H1 (cell line): ENCODE measurements around the gene GLB1L2. TPM values are rescaled to one million over a fixed set of nuclear protein-coding genes. Genes with fewer than 3 reads are reported as not detected.
A peak's percentile ranks its signal among the peaks of the same experiment; 100 is the strongest.

Source experiments
- CTCF ChIA-PET: fragments of 300-600 bp; sonication (Branson Sonifier 250); formaldehyde crosslinking; loops from one replicate; lab custom pipeline; 2021; ENCODE audit not compliant: partially characterized antibody; lab: Charles Lee
- POLR2A ChIA-PET: fragments of 300-600 bp; sonication (Branson Sonifier 250); formaldehyde crosslinking; loops from one replicate; lab custom pipeline; 2021; ENCODE audit warnings: inconsistent platforms; ENCODE audit not compliant: partially characterized antibody; lab: Charles Lee
- DNase-seq, 2 experiments: peaks; one replicate each; pipeline versions ENCODE4 v3.0.0 to v3.0.0-alpha.2; 2010 to 2022; ENCODE audit warnings: low spot score in 2 of 2, low read depth in 1 of 2, mixed read lengths in 1 of 2
- FAIRE-seq: peaks from 2 replicates; lab custom pipeline; 2011; peaks lifted over from hg19 to GRCh38; lab: Jason Lieb, UNC
- H2AFZ ChIP-seq: 2 replicates; pipeline ENCODE4 v1.8.1; 2012; ENCODE audit warnings: low read length, inconsistent platforms
- H2AK5ac ChIP-seq: 2 replicates; pipeline ENCODE4 v1.6.1; 2013; ENCODE audit warnings: low read depth, low read length
- H2BK120ac ChIP-seq: replicated peaks from 2 replicates; pipeline ENCODE3; 2013; ENCODE audit warnings: low read depth, low read length, inconsistent platforms
- H2BK12ac ChIP-seq: 2 replicates; pipeline ENCODE4 v1.6.1; 2013; ENCODE audit warnings: low read depth, low read length
- H2BK15ac ChIP-seq: 2 replicates; pipeline ENCODE4 v1.6.1; 2013; ENCODE audit warnings: low read length
- H2BK20ac ChIP-seq: 2 replicates; pipeline ENCODE4 v1.6.1; 2013; ENCODE audit warnings: low read length
- H2BK5ac ChIP-seq: 2 replicates; pipeline ENCODE4 v1.6.1; 2013; ENCODE audit warnings: low read depth, low read length
- H3K14ac ChIP-seq: 2 replicates; pipeline ENCODE4 v1.6.1; 2013; ENCODE audit warnings: inconsistent platforms; ENCODE audit not compliant: insufficient read length
- H3K18ac ChIP-seq: 2 replicates; pipeline ENCODE4 v1.6.1; 2013; ENCODE audit warnings: low read length; ENCODE audit errors: extremely low read depth
- H3K23ac ChIP-seq: 2 replicates; pipeline ENCODE4 v1.6.1; 2013; ENCODE audit warnings: inconsistent platforms; ENCODE audit not compliant: insufficient read length
- H3K23me2 ChIP-seq: 2 replicates; pipeline ENCODE4 v1.6.1; 2013; ENCODE audit warnings: low read depth, low read length
- H3K27ac ChIP-seq: 2 replicates; pipeline ENCODE4 v1.6.1; 2011; ENCODE audit warnings: low read depth, low read length, inconsistent platforms
- H3K27me3 ChIP-seq, 4 experiments: replicated peaks in 1 of 4; 1 replicate in 1 of 4; 2 replicates in 3 of 4; pipeline versions ENCODE4 v1.6.1 to v1.8.1; 2011 to 2013; ENCODE audit warnings: low read length in 3 of 4, mild to moderate bottlenecking in 3 of 4, inconsistent platforms in 2 of 4, mixed read lengths in 2 of 4, moderate library complexity in 1 of 4; ENCODE audit not compliant: control insufficient read depth in 3 of 4, insufficient read depth in 3 of 4; ENCODE audit errors: extremely low read depth in 1 of 4
- H3K36me3 ChIP-seq, 4 experiments: 2 replicates each; pipeline versions ENCODE4 v1.6.1 to v1.8.1; 2011 to 2013; ENCODE audit warnings: mild to moderate bottlenecking in 4 of 4, low read length in 3 of 4, moderate library complexity in 2 of 4, control low read depth in 1 of 4, inconsistent platforms in 1 of 4; ENCODE audit not compliant: insufficient read depth in 4 of 4, control insufficient read depth in 2 of 4
- H3K4ac ChIP-seq: replicated peaks from 2 replicates; pipeline ENCODE3; 2013; ENCODE audit warnings: low read length, low read depth, mixed read lengths, inconsistent platforms; ENCODE audit not compliant: insufficient read length
- H3K4me1 ChIP-seq, 4 experiments: replicated peaks in 1 of 4; 1 replicate in 1 of 4; 2 replicates in 3 of 4; pipeline versions ENCODE4 v1.6.1 to v1.8.1; 2011 to 2013; ENCODE audit warnings: low read length in 3 of 4, inconsistent platforms in 2 of 4, mixed read lengths in 1 of 4; ENCODE audit not compliant: insufficient read depth in 4 of 4, control insufficient read depth in 3 of 4
- H3K4me2 ChIP-seq, 2 experiments: 2 replicates each; pipeline versions ENCODE4 v1.6.1 to v1.8.1; 2011 to 2013; ENCODE audit warnings: low read depth in 2 of 2, low read length in 2 of 2, control low read depth in 1 of 2, inconsistent platforms in 1 of 2, mild to moderate bottlenecking in 1 of 2; ENCODE audit not compliant: insufficient read depth in 1 of 2
- H3K4me3 ChIP-seq, 4 experiments: fragments of 200-600, 300-600 bp in 1 of 4; sonication (generic), shearing (Covaris generic), sonication (Bioruptor Twin) in 1 of 4; 2 replicates each; pipeline versions ENCODE4 v1.5.1 to v1.8.1; 2011 to 2016; ENCODE audit warnings: low read length in 4 of 4, low read depth in 3 of 4, control low read depth in 2 of 4, inconsistent platforms in 2 of 4, mild to moderate bottlenecking in 2 of 4, mixed read lengths in 1 of 4, moderate library complexity in 1 of 4; ENCODE audit not compliant: insufficient read depth in 2 of 4; ENCODE audit errors: extremely low read depth in 1 of 4
- H3K56ac ChIP-seq: replicated peaks from 2 replicates; pipeline ENCODE3; 2013; ENCODE audit warnings: low read depth, mild to moderate bottlenecking, mixed read lengths, low read length, inconsistent platforms; ENCODE audit not compliant: insufficient read length
- H3K79me1 ChIP-seq: 2 replicates; pipeline ENCODE4 v1.6.1; 2013; ENCODE audit warnings: low read depth, low read length, control low read depth
- H3K79me2 ChIP-seq, 2 experiments: 2 replicates each; pipeline versions ENCODE4 v1.6.1 to v1.8.1; 2012 to 2013; ENCODE audit warnings: low read length in 2 of 2, mild to moderate bottlenecking in 2 of 2, inconsistent platforms in 1 of 2; ENCODE audit not compliant: insufficient read depth in 2 of 2, control insufficient read depth in 1 of 2
- H3K9ac ChIP-seq, 4 experiments: replicated peaks in 1 of 4; 1 replicate in 1 of 4; 2 replicates in 3 of 4; pipeline versions ENCODE4 v1.6.1 to v1.8.1; 2011 to 2013; ENCODE audit warnings: low read depth in 3 of 4, low read length in 3 of 4, control low read depth in 2 of 4, mild to moderate bottlenecking in 2 of 4, moderate library complexity in 2 of 4, inconsistent platforms in 1 of 4; ENCODE audit errors: extremely low read depth in 1 of 4
- H3K9me3 ChIP-seq, 2 experiments: 2 replicates each; pipeline versions ENCODE4 v1.6.1 to v1.8.1; 2012 to 2013; ENCODE audit warnings: mild to moderate bottlenecking in 2 of 2, moderate library complexity in 2 of 2, control low read depth in 1 of 2, inconsistent platforms in 1 of 2, low read depth in 1 of 2, low read length in 1 of 2, mixed read lengths in 1 of 2; ENCODE audit not compliant: insufficient read depth in 2 of 2
- H4K20me1 ChIP-seq, 2 experiments: replicated peaks in 1 of 2; 2 replicates each; pipeline versions ENCODE3 to v1.8.1; 2011 to 2013; ENCODE audit warnings: inconsistent platforms in 2 of 2, low read length in 2 of 2, mild to moderate bottlenecking in 1 of 2; ENCODE audit not compliant: insufficient read depth in 2 of 2, control insufficient read depth in 1 of 2
- H4K5ac ChIP-seq: 2 replicates; pipeline ENCODE4 v1.6.1; 2013; ENCODE audit warnings: low read length, low read depth, mixed read lengths, inconsistent platforms; ENCODE audit not compliant: insufficient read length
- H4K8ac ChIP-seq: 2 replicates; pipeline ENCODE4 v1.8.0; 2013; ENCODE audit warnings: mild to moderate bottlenecking, moderate library complexity, low read length, inconsistent platforms; ENCODE audit not compliant: insufficient read depth; ENCODE audit errors: extremely low read depth
- H4K91ac ChIP-seq: replicated peaks from 2 replicates; pipeline ENCODE3; 2013; ENCODE audit warnings: low read length, mixed read lengths, inconsistent platforms; ENCODE audit not compliant: insufficient read length
- EGR1 ChIP-seq: IDR thresholded peaks from 2 replicates; pipeline ENCODE4 v1.6.1; 2011; ENCODE audit warnings: low read depth, low read length, borderline replicate concordance
- KDM1A ChIP-seq: fragments of 200-600, 300-600 bp; sonication (generic); IDR thresholded peaks from 2 replicates; pipeline ENCODE4 v1.7.1; 2016; ENCODE audit warnings: mild to moderate bottlenecking, low read length, borderline replicate concordance
- WGBS, 2 experiments: shearing (Covaris generic) in 1 of 2; methylation state at CpG; one replicate each; pipeline versions ENCODE4 v1.1.6 to v1.1.7; 2013 to 2015; ENCODE audit warnings: low lambda C conversion rate in 2 of 2, mixed read lengths in 2 of 2, inconsistent platforms in 1 of 2, low coverage in 1 of 2, missing lambda C conversion rate in 1 of 2; ENCODE audit not compliant: insufficient replicate concordance in 2 of 2, insufficient coverage in 1 of 2, insufficient read length in 1 of 2; ENCODE audit errors: extremely low coverage in 1 of 2, missing lambda C conversion rate in 1 of 2; 5-methylcytosine and 5-hydroxymethylcytosine counted together
- polyA plus RNA-seq, 7 experiments: library from polyadenylated mRNA; depleted of rRNA in 3 of 7; stranded (reverse) in 5 of 7; unstranded in 2 of 7; fragments of >200 nt in 5 of 7; fragments of 200-250 nt in 2 of 7; gene quantifications; 1 replicate in 5 of 7; 2 replicates in 1 of 7; 4 replicates in 1 of 7; pipeline versions ENCODE4 v1.2.1 to v1.2.3, GENCODE V29; 2011 to 2013; ENCODE audit warnings: missing spikeins in 2 of 7, mixed read lengths in 2 of 7
- total RNA-seq: library from RNA; stranded (reverse); fragmentation: NEBNext Ultra II Directional; extraction: Animal tissue kit (Norgen Biotek cat#: 25700); gene quantifications from 2 replicates; pipeline ENCODE4 v1.2.1, GENCODE V29; 2021

The GLB1L2 gene
- total and polyA plus RNA-seq, 2 of the 8 experiments (the other 6 are each of a cell fraction or from before 2014, with no cell fraction given): 4.4 to 7.9 TPM

- Histone ChIP-seq H4K8ac (peak overlapping the region; percentile 12; the same call in 1 of the 2 replicates), H2BK12ac (no peak overlapping the region), H4K5ac (no peak overlapping the region), H3K23me2 (no peaks in the 10 kb centered on the region), H3K9me3 (no peaks in the 10 kb centered on the region; a peak in 1 of 4 replicates), H3K14ac (no peak overlapping the region), H3K27ac (no peak overlapping the region), H3K4me2 (no peak overlapping the region), H4K20me1 (no peaks in the 10 kb centered on the region), H3K36me3 (no peaks in the 10 kb centered on the region), H3K18ac (no peak overlapping the region), H3K23ac (no peak overlapping the region), H3K27me3 (peaks cover 0 to 3% (median 1%) of the 10 kb centered on the region in 4 experiments; a peak in 3 of 7 replicates), H3K56ac (no peak overlapping the region), H2AFZ (no peak overlapping the region), H4K91ac (no peak overlapping the region), H2BK120ac (no peak overlapping the region), H3K4me1 (no peaks in the 10 kb centered on the region; a peak in 1 of 7 replicates), H3K4me3 (no peak overlapping the region), H3K4ac (no peak overlapping the region), H2BK5ac (no peak overlapping the region), H3K79me1 (no peaks in the 10 kb centered on the region), H2BK15ac (no peak overlapping the region), H2BK20ac (no peak overlapping the region), H2AK5ac (no peak overlapping the region), H3K79me2 (no peaks in the 10 kb centered on the region), H3K9ac (no peak overlapping the region)
- POLR2A ChIA-PET: interaction anchor here (1.4 kb wide), 1 partner anchor 219 kb away, joined by 3 read pairs; no protein-coding TSS in a partner anchor
- FAIRE-seq (no peak), DNase-seq (no peak)
- 81% methylated on average over 22 of the region's 22 CpGs; no CpG with 5 or more reads in 1 of the 2 experiments for WGBS, 2 experiments
- CTCF ChIA-PET: interaction anchor here (0.9 kb wide), 1 partner anchor 13 kb away, joined by 3 read pairs; no protein-coding TSS in a partner anchor
- TF ChIP-seq EGR1 (no peak), KDM1A (peak; percentile 71; the same call in 1 of the 2 replicates)
These were observed 33.5 kb downstream of the GLB1L2 start for GRCh38 chr11:134365011-134365925.
